HCT116 (cell line): ENCODE data around the gene TRERF1. TPM values are rescaled to one million over a fixed set of nuclear protein-coding genes. Genes with fewer than 3 reads are reported as not detected.

Source experiments
- ATAC-seq: fragments of 200-7000 bp; cut with Tn5 transposase; 2 replicates; pipeline ENCODE4 v1.9.1; 2020; ENCODE audit warnings: mild to moderate bottlenecking, moderate library complexity
- BruUV-seq: library from RNA; stranded (reverse); fragments of 400-500 nt; replicated peaks from 2 replicates; lab custom pipeline; 2021; lab: Mats Ljungman, UMichigan
- CTCF ChIA-PET: fragments of 300-600 bp; sonication (Branson Sonifier 250); formaldehyde crosslinking; loops from one replicate; lab custom pipeline; 2021; ENCODE audit warnings: antibody characterized with exemption; lab: Charles Lee
- POLR2A ChIA-PET: fragments of 300-600, 350-600 bp; sonication (Branson Sonifier 250); formaldehyde crosslinking; loops from one replicate; lab custom pipeline; 2021; ENCODE audit warnings: antibody characterized with exemption; lab: Charles Lee
- RAD21 ChIA-PET, 2 experiments: fragments of 300-600 bp; sonication (Branson Sonifier 250); formaldehyde crosslinking; loops; one replicate each; lab custom pipeline; 2023; ENCODE audit warnings: low total read pairs in 2 of 2; ENCODE audit not compliant: uncharacterized antibody in 2 of 2, unreplicated experiment in 2 of 2, low non-redundant PET in 1 of 2; lab: Charles Lee
- DNase-seq: peaks from one replicate; pipeline ENCODE4 v3.0.0-alpha.2; 2010; ENCODE audit warnings: low read depth, low spot score
- H2AFZ ChIP-seq: fragments of 200-600 bp; shearing (Covaris generic), sonication (generic); 2 replicates; pipeline ENCODE4 v1.6.1; 2017; ENCODE audit warnings: low read depth, mixed run types, mixed read lengths, antibody characterized with exemption, low read length; ENCODE audit not compliant: poor library complexity, severe bottlenecking
- H3K27ac ChIP-seq: 2 replicates; pipeline ENCODE4 v1.5.1; 2012; ENCODE audit warnings: low read depth, low read length
- H3K27me3 ChIP-seq: fragments of 200-600 bp; sonication (generic); 2 replicates; pipeline ENCODE4 v1.6.1; 2016; ENCODE audit warnings: mixed run types, low read length, mixed read lengths; ENCODE audit not compliant: insufficient read depth
- H3K36me3 ChIP-seq, 2 experiments: fragments of 200-500 bp in 1 of 2; fragments of 200-600 bp in 1 of 2; sonication (Bioruptor generic) in 1 of 2; sonication (generic) in 1 of 2; 2 replicates each; pipeline versions ENCODE4 v1.5.1 to v1.6.1; 2014 to 2016; ENCODE audit warnings: low read length in 2 of 2, inconsistent platforms in 1 of 2, mixed read lengths in 1 of 2, mixed run types in 1 of 2; ENCODE audit not compliant: insufficient read depth in 2 of 2, control insufficient read depth in 1 of 2
- H3K4me1 ChIP-seq, 2 experiments: fragments of 200-600 bp in 1 of 2; sonication (generic) in 1 of 2; 2 replicates each; pipeline versions ENCODE4 v1.5.1 to v1.6.1; 2012 to 2017; ENCODE audit warnings: low read length in 2 of 2, inconsistent platforms in 1 of 2, mild to moderate bottlenecking in 1 of 2, mixed read lengths in 1 of 2, mixed run types in 1 of 2, moderate library complexity in 1 of 2; ENCODE audit not compliant: insufficient read depth in 2 of 2, control insufficient read depth in 1 of 2
- H3K4me2 ChIP-seq: fragments of 200-600 bp; sonication (generic); 2 replicates; pipeline ENCODE4 v1.6.1; 2017; ENCODE audit warnings: mixed run types, low read length, mixed read lengths
- H3K4me3 ChIP-seq, 2 experiments: fragments of 200-600 bp in 1 of 2; sonication (generic) in 1 of 2; replicated peaks in 1 of 2; 2 replicates each; pipeline ENCODE4 v1.5.1; 2011 to 2016; ENCODE audit warnings: low read length in 2 of 2, control low read depth in 1 of 2, low read depth in 1 of 2, mild to moderate bottlenecking in 1 of 2, mixed read lengths in 1 of 2, mixed run types in 1 of 2
- H3K79me2 ChIP-seq: fragments of 200-600 bp; sonication (generic); 2 replicates; pipeline ENCODE4 v1.6.1; 2017; ENCODE audit warnings: mild to moderate bottlenecking, mixed run types, low read length, moderate library complexity, mixed read lengths; ENCODE audit not compliant: insufficient read depth
- H3K9ac ChIP-seq: fragments of 200-600 bp; sonication (generic); 2 replicates; pipeline ENCODE4 v1.6.1; 2016; ENCODE audit warnings: low read length, mixed read lengths
- H3K9me2 ChIP-seq: fragments of 200-600 bp; sonication (generic), shearing (Covaris generic); 2 replicates; pipeline ENCODE4 v1.6.1; 2017; ENCODE audit warnings: mixed run types, mild to moderate bottlenecking, moderate library complexity; ENCODE audit not compliant: insufficient read depth
- H3K9me3 ChIP-seq, 2 experiments: fragments of 200-500 bp in 1 of 2; fragments of 200-600 bp in 1 of 2; sonication (Bioruptor generic) in 1 of 2; sonication (generic) in 1 of 2; 2 replicates each; pipeline ENCODE4 v1.6.1; 2014 to 2017; ENCODE audit warnings: low read length in 2 of 2, mixed read lengths in 2 of 2, inconsistent platforms in 1 of 2, low read depth in 1 of 2, mild to moderate bottlenecking in 1 of 2, mixed run types in 1 of 2, moderate library complexity in 1 of 2; ENCODE audit not compliant: control insufficient read depth in 1 of 2, insufficient read depth in 1 of 2
- H4K20me1 ChIP-seq: fragments of 200-600 bp; sonication (generic), shearing (Covaris generic); 2 replicates; pipeline ENCODE4 v1.6.1; 2017; ENCODE audit warnings: mixed run types, mild to moderate bottlenecking, moderate library complexity; ENCODE audit not compliant: insufficient read depth
- CEBPB ChIP-seq: IDR thresholded peaks from 2 replicates; pipeline ENCODE4 v1.6.1; 2012; ENCODE audit warnings: low read depth
- EGR1 ChIP-seq: IDR thresholded peaks from 2 replicates; pipeline ENCODE4 v1.6.1; 2012; ENCODE audit warnings: low read depth
- JUND ChIP-seq: IDR thresholded peaks from 2 replicates; pipeline ENCODE4 v1.6.1; 2012
- SIN3A ChIP-seq: IDR thresholded peaks from 2 replicates; pipeline ENCODE4 v1.6.1; 2012; ENCODE audit warnings: low read depth
- YY1 ChIP-seq: IDR thresholded peaks from 2 replicates; pipeline ENCODE4 v1.6.1; 2011; ENCODE audit warnings: low read length, low read depth, moderate library complexity, mild to moderate bottlenecking; ENCODE audit not compliant: insufficient replicate concordance; ENCODE audit errors: extremely low read depth
- ZFX ChIP-seq: fragments of 450-650 bp; IDR thresholded peaks from 2 replicates; pipeline ENCODE4 v1.6.1; 2017
- intact Hi-C: fragments of 100-400 bp; cut with micrococcal nuclease; formaldehyde crosslinking; loops from 2 replicates; pipeline ENCODE4 v1.10.0; 2022
- total RNA-seq: library from RNA; stranded (reverse); gene quantifications from one replicate; pipeline ENCODE4 v1.2.1, GENCODE V29; 2021; ENCODE audit not compliant: unreplicated experiment
- TF ChIP-seq, protein P1 (sequence below): IDR thresholded peaks from 2 replicates; pipeline ENCODE4 v1.6.1; 2011; ENCODE audit warnings: mild to moderate bottlenecking, low read length, moderate library complexity; ENCODE audit not compliant: insufficient replicate concordance; ENCODE audit errors: extremely low read depth
- TF ChIP-seq, protein P2 (sequence below): IDR thresholded peaks from 2 replicates; pipeline ENCODE4 v1.6.1; 2012; ENCODE audit warnings: low read depth
- TF ChIP-seq, protein P3 (sequence below), 3 experiments: fragments of 200-600 bp in 1 of 3; sonication (generic) in 1 of 3; IDR thresholded peaks in 2 of 3; conservative IDR thresholded peaks in 1 of 3; 2 replicates each; pipeline ENCODE4 v1.5.1; 2012 to 2017; ENCODE audit warnings: low read depth in 2 of 3, low read length in 2 of 3, antibody characterized with exemption in 1 of 3, borderline replicate concordance in 1 of 3, control low read depth in 1 of 3, mild to moderate bottlenecking in 1 of 3, mixed read lengths in 1 of 3, mixed run types in 1 of 3, moderate library complexity in 1 of 3; ENCODE audit not compliant: insufficient read depth in 1 of 3

Gene TRERF1
- total RNA-seq, 1 experiment from 2014 or later, result 12.4 TPM

DNA sequence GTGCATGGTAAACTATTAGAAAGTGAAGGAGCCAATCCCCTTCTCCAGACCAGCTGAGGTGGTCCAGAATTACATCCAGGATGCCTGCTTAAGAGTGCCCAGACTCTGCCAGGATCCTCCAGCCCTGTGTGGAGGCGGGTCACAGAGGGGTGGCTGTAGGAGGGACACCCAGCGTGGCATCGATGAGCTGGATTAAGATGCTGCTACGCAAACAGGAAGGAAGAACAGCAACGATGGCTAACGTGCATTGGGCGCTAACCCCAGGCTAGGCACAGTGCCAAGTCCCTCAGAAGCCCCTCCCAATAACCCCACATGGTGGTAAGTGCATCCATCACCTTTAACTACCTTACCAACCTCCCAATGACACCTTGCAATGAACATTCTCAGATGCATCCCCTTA, 170.2 kb downstream of the TRERF1 start:
- no TSS peak for BruUV-seq
- intact Hi-C loops, result no loop called here
- H3K9me2 ChIP-seq, result no peaks in the 10 kb centered on the region
- POLR2A ChIA-PET, result no interaction called here
- no peaks in the 10 kb centered on the region for H3K9me3 ChIP-seq
- ATAC-seq, result no peak
- RAD21 ChIA-PET, result no interaction called here
- H3K4me1 ChIP-seq, result peaks cover 21 to 29% of the 10 kb centered on the region in 2 experiments
- H3K27ac ChIP-seq, result no peak overlapping the region
- no peak overlapping the region for H3K4me3 ChIP-seq
- H3K79me2 ChIP-seq, result no peaks in the 10 kb centered on the region
- no peaks in the 10 kb centered on the region for H4K20me1 ChIP-seq
- no peak overlapping the region for H2AFZ ChIP-seq
- H3K36me3 ChIP-seq, result no peaks in the 10 kb centered on the region
- no peak for DNase-seq
- no peak overlapping the region for H3K4me2 ChIP-seq
- CTCF ChIA-PET, result no interaction called here
- TF ChIP-seq CEBPB (no peak), SIN3A (no peak), YY1 (no peak), EGR1 (no peak), ZFX (no peak), JUND (no peak)
- TF ChIP-seq, protein P1, sequence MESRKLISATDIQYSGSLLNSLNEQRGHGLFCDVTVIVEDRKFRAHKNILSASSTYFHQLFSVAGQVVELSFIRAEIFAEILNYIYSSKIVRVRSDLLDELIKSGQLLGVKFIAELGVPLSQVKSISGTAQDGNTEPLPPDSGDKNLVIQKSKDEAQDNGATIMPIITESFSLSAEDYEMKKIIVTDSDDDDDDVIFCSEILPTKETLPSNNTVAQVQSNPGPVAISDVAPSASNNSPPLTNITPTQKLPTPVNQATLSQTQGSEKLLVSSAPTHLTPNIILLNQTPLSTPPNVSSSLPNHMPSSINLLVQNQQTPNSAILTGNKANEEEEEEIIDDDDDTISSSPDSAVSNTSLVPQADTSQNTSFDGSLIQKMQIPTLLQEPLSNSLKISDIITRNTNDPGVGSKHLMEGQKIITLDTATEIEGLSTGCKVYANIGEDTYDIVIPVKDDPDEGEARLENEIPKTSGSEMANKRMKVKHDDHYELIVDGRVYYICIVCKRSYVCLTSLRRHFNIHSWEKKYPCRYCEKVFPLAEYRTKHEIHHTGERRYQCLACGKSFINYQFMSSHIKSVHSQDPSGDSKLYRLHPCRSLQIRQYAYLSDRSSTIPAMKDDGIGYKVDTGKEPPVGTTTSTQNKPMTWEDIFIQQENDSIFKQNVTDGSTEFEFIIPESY, result no peak
- TF ChIP-seq, protein P2, sequence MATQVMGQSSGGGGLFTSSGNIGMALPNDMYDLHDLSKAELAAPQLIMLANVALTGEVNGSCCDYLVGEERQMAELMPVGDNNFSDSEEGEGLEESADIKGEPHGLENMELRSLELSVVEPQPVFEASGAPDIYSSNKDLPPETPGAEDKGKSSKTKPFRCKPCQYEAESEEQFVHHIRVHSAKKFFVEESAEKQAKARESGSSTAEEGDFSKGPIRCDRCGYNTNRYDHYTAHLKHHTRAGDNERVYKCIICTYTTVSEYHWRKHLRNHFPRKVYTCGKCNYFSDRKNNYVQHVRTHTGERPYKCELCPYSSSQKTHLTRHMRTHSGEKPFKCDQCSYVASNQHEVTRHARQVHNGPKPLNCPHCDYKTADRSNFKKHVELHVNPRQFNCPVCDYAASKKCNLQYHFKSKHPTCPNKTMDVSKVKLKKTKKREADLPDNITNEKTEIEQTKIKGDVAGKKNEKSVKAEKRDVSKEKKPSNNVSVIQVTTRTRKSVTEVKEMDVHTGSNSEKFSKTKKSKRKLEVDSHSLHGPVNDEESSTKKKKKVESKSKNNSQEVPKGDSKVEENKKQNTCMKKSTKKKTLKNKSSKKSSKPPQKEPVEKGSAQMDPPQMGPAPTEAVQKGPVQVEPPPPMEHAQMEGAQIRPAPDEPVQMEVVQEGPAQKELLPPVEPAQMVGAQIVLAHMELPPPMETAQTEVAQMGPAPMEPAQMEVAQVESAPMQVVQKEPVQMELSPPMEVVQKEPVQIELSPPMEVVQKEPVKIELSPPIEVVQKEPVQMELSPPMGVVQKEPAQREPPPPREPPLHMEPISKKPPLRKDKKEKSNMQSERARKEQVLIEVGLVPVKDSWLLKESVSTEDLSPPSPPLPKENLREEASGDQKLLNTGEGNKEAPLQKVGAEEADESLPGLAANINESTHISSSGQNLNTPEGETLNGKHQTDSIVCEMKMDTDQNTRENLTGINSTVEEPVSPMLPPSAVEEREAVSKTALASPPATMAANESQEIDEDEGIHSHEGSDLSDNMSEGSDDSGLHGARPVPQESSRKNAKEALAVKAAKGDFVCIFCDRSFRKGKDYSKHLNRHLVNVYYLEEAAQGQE, result no peak
- TF ChIP-seq, protein P3, sequence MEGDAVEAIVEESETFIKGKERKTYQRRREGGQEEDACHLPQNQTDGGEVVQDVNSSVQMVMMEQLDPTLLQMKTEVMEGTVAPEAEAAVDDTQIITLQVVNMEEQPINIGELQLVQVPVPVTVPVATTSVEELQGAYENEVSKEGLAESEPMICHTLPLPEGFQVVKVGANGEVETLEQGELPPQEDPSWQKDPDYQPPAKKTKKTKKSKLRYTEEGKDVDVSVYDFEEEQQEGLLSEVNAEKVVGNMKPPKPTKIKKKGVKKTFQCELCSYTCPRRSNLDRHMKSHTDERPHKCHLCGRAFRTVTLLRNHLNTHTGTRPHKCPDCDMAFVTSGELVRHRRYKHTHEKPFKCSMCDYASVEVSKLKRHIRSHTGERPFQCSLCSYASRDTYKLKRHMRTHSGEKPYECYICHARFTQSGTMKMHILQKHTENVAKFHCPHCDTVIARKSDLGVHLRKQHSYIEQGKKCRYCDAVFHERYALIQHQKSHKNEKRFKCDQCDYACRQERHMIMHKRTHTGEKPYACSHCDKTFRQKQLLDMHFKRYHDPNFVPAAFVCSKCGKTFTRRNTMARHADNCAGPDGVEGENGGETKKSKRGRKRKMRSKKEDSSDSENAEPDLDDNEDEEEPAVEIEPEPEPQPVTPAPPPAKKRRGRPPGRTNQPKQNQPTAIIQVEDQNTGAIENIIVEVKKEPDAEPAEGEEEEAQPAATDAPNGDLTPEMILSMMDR (IDR thresholded peaks at IDR 0.05 in 2 of 3, conservative IDR thresholded peaks at IDR 0.05 in 1 of 3; ENCODE audit: borderline replicate concordance in 1 of 3, insufficient read depth in 1 of 3, low read depth in 2 of 3, low read length in 2 of 3), result no peak
- no peaks in the 10 kb centered on the region for H3K27me3 ChIP-seq
- H3K9ac ChIP-seq, result no peak overlapping the region
